Neural cell (in vitro differentiated cells): ENCODE measurements around the gene NME9. TPM values are rescaled to one million over a fixed set of nuclear protein-coding genes. Genes with fewer than 3 reads are reported as not detected.

Experiments
- H2AFZ ChIP-seq: fragments of 200-600, 300-800 bp; sonication (generic), shearing (Covaris generic); 2 replicates; pipeline ENCODE4 v1.6.0; 2014; ENCODE audit warnings: low read depth, mild to moderate bottlenecking, antibody characterized with exemption, low read length, moderate library complexity
- H3F3A ChIP-seq: fragments of 200-600 bp; shearing (Covaris generic); 2 replicates; pipeline ENCODE4 v1.6.1; 2016; ENCODE audit warnings: mild to moderate bottlenecking, moderate library complexity, mixed read lengths, antibody characterized with exemption, low read length; ENCODE audit not compliant: insufficient read depth, poor library complexity, severe bottlenecking
- H3K27ac ChIP-seq: fragments of 200-600, 300-800 bp; sonication (generic), shearing (Covaris generic); 2 replicates; pipeline ENCODE4 v1.5.1; 2014; ENCODE audit warnings: mild to moderate bottlenecking, low read length, moderate library complexity
- H3K27me3 ChIP-seq: fragments of 300-800, 200-600 bp; sonication (generic), shearing (Covaris generic); 2 replicates; pipeline ENCODE4 v1.6.0; 2014; ENCODE audit warnings: mild to moderate bottlenecking, low read depth, low read length, moderate library complexity; ENCODE audit not compliant: insufficient read depth
- H3K36me3 ChIP-seq: fragments of 300-800, 200-600 bp; sonication (generic), shearing (Covaris generic); 2 replicates; pipeline ENCODE4 v1.5.1; 2014; ENCODE audit warnings: mild to moderate bottlenecking, antibody characterized with exemption, low read length, moderate library complexity; ENCODE audit not compliant: insufficient read depth
- H3K4me2 ChIP-seq: fragments of 300-800, 200-600 bp; sonication (generic), shearing (Covaris generic); 2 replicates; pipeline ENCODE4 v1.6.0; 2014; ENCODE audit warnings: mild to moderate bottlenecking, low read length
- H3K4me3 ChIP-seq: fragments of 300-800, 200-600 bp; sonication (generic), shearing (Covaris generic); 2 replicates; pipeline ENCODE4 v1.5.1; 2014; ENCODE audit warnings: mild to moderate bottlenecking, low read length, moderate library complexity
- H3K79me2 ChIP-seq: fragments of 200-600 bp; shearing (Covaris generic); replicated peaks from 2 replicates; pipeline ENCODE4 v1.6.0; 2014; ENCODE audit warnings: mild to moderate bottlenecking, low read length, moderate library complexity; ENCODE audit not compliant: insufficient read depth
- H3K9ac ChIP-seq: fragments of 300-800, 200-600 bp; sonication (generic), shearing (Covaris generic); 2 replicates; pipeline ENCODE4 v1.6.1; 2016; ENCODE audit warnings: mild to moderate bottlenecking, low read length, mixed read lengths
- H3K9me2 ChIP-seq: fragments of 200-600 bp; shearing (Covaris generic); 2 replicates; pipeline ENCODE4 v1.6.1; 2016; ENCODE audit warnings: mild to moderate bottlenecking, low read length, mixed read lengths; ENCODE audit not compliant: insufficient read depth
- H3K9me3 ChIP-seq: fragments of 200-600, 300-800 bp; sonication (generic), shearing (Covaris generic); 2 replicates; pipeline ENCODE4 v1.6.1; 2016; ENCODE audit warnings: mild to moderate bottlenecking, mixed run types, low read length, moderate library complexity, mixed read lengths
- H4K20me1 ChIP-seq: fragments of 200-600 bp; shearing (Covaris generic); 2 replicates; pipeline ENCODE4 v1.6.1; 2016; ENCODE audit warnings: mild to moderate bottlenecking, mixed run types; ENCODE audit not compliant: insufficient read depth
- EP300 ChIP-seq: fragments of 450-650 bp; conservative IDR thresholded peaks from 2 replicates; pipeline ENCODE4 v1.6.1; 2014; ENCODE audit warnings: antibody characterized with exemption, mild to moderate bottlenecking, moderate library complexity; ENCODE audit not compliant: poor library complexity, severe bottlenecking
- EZH2 ChIP-seq: fragments of 200-600, 300-800 bp; shearing (Covaris generic), sonication (generic); IDR thresholded peaks from 2 replicates; pipeline ENCODE4 v1.6.1; 2014; ENCODE audit warnings: antibody characterized with exemption, low read length, borderline replicate concordance, mild to moderate bottlenecking; ENCODE audit not compliant: insufficient read depth, poor library complexity, severe bottlenecking
- MXI1 ChIP-seq: fragments of 450-650 bp; conservative IDR thresholded peaks from 2 replicates; pipeline ENCODE4 v1.6.1; 2014; ENCODE audit warnings: antibody characterized with exemption, mild to moderate bottlenecking; ENCODE audit not compliant: poor library complexity, severe bottlenecking
- POLR2AphosphoS5 ChIP-seq: IDR thresholded peaks from 2 replicates; pipeline ENCODE4 v1.6.1; 2012
- RAD21 ChIP-seq: fragments of 450-650 bp; conservative IDR thresholded peaks from 2 replicates; pipeline ENCODE4 v1.6.1; 2014; ENCODE audit warnings: antibody characterized with exemption, mild to moderate bottlenecking, moderate library complexity
- SMC3 ChIP-seq: fragments of 450-650 bp; conservative IDR thresholded peaks from 2 replicates; pipeline ENCODE4 v1.6.1; 2014; ENCODE audit warnings: antibody characterized with exemption, mild to moderate bottlenecking, moderate library complexity; ENCODE audit not compliant: poor library complexity
- TAF1 ChIP-seq: IDR thresholded peaks from 2 replicates; pipeline ENCODE4 v1.6.1; 2012; ENCODE audit warnings: low read depth
- polyA plus RNA-seq: library from polyadenylated mRNA; depleted of rRNA; stranded (reverse); fragments of >200 nt; gene quantifications from 2 replicates; pipeline ENCODE4 v1.2.3, GENCODE V29; 2014
- TF ChIP-seq, protein P1 (sequence below): fragments of 450-650 bp; IDR thresholded peaks from 2 replicates; pipeline ENCODE4 v1.5.1; 2014; ENCODE audit warnings: antibody characterized with exemption, mild to moderate bottlenecking, moderate library complexity; ENCODE audit not compliant: poor library complexity, severe bottlenecking
- TF ChIP-seq, protein P2 (sequence below): IDR thresholded peaks from 2 replicates; pipeline ENCODE4 v1.6.1; 2012; ENCODE audit warnings: borderline replicate concordance

The NME9 gene
- polyA plus RNA-seq, 1 donor from 2014 or later: 17.4 TPM

DNA sequence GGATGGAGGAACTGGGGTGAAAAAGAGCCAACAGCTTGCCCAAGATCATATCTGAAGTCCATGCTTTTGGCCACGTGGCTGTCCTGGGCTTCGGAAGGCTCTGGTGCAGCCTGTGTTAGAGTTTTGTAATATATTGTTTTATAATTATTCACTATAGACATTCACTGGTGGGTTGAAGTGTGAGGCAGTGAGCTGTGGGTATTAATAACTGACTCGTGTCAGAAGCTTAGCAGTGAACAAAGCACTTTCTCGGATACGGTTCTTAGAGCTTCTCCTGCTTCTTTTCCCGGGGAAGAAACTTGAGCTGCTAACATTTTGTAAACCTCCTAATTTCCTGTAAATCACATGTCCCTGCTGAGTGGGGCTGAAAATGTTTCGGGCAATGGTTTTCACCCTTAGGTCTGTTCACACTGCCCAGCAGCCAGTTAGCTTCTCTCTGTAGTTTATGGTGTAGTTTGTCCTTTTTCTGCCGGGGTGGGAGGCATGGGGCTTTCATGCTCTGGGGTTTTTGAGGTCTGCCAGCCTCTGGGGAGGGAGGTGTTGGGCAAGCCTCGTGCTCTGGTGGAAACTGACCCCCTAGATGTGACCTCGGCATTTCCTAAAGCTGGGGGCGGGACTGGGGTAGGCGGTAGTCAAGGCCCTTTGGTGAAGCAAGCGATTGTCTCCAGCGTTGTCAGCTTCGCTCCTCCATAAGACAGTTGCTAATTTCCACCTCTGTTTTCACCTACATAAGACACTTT, 20.4 kb upstream of the NME9 start:
- Histone ChIP-seq H2AFZ (no peak overlapping the region), H3K4me3 (peak overlapping the region; percentile 74), H3K27me3 (no peaks in the 10 kb centered on the region), H3K9me2 (no peaks in the 10 kb centered on the region), H3F3A (no peaks in the 10 kb centered on the region), H3K9ac (no peak overlapping the region), H3K4me2 (peak overlapping the region; percentile 54), H4K20me1 (no peaks in the 10 kb centered on the region), H3K79me2 (no peaks in the 10 kb centered on the region), H3K36me3 (no peaks in the 10 kb centered on the region), H3K27ac (no peak overlapping the region), H3K9me3 (no peaks in the 10 kb centered on the region)
- TF ChIP-seq, protein P1, sequence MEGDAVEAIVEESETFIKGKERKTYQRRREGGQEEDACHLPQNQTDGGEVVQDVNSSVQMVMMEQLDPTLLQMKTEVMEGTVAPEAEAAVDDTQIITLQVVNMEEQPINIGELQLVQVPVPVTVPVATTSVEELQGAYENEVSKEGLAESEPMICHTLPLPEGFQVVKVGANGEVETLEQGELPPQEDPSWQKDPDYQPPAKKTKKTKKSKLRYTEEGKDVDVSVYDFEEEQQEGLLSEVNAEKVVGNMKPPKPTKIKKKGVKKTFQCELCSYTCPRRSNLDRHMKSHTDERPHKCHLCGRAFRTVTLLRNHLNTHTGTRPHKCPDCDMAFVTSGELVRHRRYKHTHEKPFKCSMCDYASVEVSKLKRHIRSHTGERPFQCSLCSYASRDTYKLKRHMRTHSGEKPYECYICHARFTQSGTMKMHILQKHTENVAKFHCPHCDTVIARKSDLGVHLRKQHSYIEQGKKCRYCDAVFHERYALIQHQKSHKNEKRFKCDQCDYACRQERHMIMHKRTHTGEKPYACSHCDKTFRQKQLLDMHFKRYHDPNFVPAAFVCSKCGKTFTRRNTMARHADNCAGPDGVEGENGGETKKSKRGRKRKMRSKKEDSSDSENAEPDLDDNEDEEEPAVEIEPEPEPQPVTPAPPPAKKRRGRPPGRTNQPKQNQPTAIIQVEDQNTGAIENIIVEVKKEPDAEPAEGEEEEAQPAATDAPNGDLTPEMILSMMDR: no peak
- no peak for TF ChIP-seq EP300
- no peak for TF ChIP-seq TAF1
- no peak for TF ChIP-seq POLR2AphosphoS5
- TF ChIP-seq MXI1: no peak
- no peak for TF ChIP-seq EZH2
- TF ChIP-seq SMC3: no peak
- no peak for TF ChIP-seq RAD21
- TF ChIP-seq, protein P2, sequence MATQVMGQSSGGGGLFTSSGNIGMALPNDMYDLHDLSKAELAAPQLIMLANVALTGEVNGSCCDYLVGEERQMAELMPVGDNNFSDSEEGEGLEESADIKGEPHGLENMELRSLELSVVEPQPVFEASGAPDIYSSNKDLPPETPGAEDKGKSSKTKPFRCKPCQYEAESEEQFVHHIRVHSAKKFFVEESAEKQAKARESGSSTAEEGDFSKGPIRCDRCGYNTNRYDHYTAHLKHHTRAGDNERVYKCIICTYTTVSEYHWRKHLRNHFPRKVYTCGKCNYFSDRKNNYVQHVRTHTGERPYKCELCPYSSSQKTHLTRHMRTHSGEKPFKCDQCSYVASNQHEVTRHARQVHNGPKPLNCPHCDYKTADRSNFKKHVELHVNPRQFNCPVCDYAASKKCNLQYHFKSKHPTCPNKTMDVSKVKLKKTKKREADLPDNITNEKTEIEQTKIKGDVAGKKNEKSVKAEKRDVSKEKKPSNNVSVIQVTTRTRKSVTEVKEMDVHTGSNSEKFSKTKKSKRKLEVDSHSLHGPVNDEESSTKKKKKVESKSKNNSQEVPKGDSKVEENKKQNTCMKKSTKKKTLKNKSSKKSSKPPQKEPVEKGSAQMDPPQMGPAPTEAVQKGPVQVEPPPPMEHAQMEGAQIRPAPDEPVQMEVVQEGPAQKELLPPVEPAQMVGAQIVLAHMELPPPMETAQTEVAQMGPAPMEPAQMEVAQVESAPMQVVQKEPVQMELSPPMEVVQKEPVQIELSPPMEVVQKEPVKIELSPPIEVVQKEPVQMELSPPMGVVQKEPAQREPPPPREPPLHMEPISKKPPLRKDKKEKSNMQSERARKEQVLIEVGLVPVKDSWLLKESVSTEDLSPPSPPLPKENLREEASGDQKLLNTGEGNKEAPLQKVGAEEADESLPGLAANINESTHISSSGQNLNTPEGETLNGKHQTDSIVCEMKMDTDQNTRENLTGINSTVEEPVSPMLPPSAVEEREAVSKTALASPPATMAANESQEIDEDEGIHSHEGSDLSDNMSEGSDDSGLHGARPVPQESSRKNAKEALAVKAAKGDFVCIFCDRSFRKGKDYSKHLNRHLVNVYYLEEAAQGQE: no peak

DNA sequence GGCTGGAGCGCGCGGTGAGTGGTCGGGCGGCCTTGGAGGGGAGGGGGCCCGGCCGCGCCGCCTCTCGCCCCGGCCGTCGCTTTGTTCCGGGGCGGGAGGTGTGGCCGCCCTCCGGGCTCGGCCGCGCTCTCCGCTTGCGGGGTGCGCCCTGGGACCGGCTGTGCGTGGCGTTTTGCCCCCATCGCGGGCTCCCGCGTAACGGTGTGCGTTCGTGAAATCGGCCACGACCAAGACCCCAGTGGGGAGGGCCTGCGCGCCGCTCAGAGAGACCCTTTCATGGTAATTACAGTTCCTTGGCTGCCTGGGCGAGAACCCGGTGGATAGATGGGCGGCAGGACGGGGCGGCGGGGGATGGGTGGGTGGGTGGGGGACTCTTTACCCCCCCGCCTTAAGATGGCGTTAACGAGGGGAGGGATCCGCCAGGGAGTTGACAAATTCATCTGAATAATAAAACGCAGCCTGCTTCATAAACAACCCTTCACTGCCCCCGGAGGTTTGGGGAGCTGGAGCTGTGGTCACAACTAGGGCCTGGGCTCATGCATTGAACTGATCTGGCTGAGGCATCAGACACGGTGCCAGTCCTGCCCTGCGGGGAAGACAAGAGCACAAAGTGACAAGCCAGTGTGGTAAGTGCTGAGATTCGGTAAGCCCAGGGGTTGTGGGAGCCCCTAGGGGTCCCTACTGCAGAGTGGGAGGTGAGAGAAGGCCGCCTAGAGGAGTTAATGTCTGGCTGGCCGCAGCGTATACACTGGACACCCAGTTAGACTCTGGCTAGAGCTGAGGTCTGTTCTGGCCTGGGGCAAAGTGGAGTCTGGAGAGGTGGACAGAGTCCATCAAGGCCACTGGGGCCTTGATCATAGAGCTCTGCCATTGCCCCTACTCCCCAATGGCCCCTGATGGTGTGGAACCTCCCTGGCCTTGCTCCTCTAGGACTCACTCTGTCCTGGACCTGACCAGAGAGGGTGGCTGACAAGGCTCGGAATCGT, 19.4 kb upstream of the NME9 start:
- Histone ChIP-seq H3K9me2 (no peaks in the 10 kb centered on the region), H4K20me1 (no peaks in the 10 kb centered on the region), H3K9me3 (no peaks in the 10 kb centered on the region), H3K9ac (peak overlapping the region; percentile 80), H3F3A (no peaks in the 10 kb centered on the region), H3K36me3 (no peaks in the 10 kb centered on the region), H3K4me3 (peak overlapping the region; percentile 74), H3K27me3 (no peaks in the 10 kb centered on the region), H3K79me2 (no peaks in the 10 kb centered on the region), H3K27ac (peak overlapping the region; percentile 51), H2AFZ (peak overlapping the region; percentile 45), H3K4me2 (peak overlapping the region; percentile 54)
- TF ChIP-seq, protein P2: no peak
- TF ChIP-seq EZH2 (no peak), TAF1 (no peak), SMC3 (no peak), EP300 (no peak), MXI1 (no peak), POLR2AphosphoS5 (no peak)
- TF ChIP-seq, protein P1: no peak
